GM18867 (cell line): ENCODE data around the gene FASTK.
A peak's percentile ranks its signal among the peaks of the same experiment; 100 is the strongest.

Source experiments
- ATAC-seq: cut with Tn5 transposase; IDR thresholded peaks from one replicate; pipeline ENCODE4 v1.9.1; 2021; ENCODE audit warnings: mild to moderate bottlenecking, moderate library complexity; ENCODE audit not compliant: unreplicated experiment

FASTK gene, protein sequence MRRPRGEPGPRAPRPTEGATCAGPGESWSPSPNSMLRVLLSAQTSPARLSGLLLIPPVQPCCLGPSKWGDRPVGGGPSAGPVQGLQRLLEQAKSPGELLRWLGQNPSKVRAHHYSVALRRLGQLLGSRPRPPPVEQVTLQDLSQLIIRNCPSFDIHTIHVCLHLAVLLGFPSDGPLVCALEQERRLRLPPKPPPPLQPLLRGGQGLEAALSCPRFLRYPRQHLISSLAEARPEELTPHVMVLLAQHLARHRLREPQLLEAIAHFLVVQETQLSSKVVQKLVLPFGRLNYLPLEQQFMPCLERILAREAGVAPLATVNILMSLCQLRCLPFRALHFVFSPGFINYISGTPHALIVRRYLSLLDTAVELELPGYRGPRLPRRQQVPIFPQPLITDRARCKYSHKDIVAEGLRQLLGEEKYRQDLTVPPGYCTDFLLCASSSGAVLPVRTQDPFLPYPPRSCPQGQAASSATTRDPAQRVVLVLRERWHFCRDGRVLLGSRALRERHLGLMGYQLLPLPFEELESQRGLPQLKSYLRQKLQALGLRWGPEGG

DNA sequence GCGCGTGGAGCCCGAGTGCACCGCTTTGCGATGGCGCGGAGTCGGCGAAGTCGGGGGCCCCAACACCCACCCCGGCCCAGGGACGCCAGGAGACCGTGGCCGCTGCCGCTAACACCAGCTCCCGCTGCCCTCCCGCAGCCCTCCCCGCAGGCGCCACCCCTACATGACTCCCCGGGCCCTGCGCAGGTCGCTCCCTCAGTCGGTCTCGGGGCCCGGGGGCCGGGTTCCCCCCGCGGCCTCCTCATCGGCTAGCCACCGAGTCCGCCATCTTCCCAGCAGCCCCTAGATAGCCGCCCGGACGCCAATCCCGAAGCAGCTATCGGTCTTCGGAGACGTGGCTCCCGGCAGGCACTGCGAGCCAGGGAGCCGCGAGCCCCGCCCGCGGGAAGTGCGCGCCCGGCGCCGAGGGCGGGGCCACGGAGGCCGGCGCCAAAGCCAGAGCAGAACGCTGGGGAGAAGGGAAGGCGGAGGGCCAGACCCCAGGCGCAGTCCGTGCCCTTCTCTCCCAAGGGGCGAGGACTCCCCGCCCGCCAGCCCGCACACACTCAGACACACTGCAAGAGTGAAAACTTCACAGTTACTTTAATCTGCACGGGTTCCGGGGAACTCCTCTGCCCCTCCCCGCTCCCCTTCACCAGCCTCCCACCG lies at the start of gene FASTK:
Gene FASTK (minus strand): TSS at position 288 of the 648 bp plus-strand sequence. CDS start 43 bp downstream, at position 245.
- peak; percentile 76 for ATAC-seq

DNA sequence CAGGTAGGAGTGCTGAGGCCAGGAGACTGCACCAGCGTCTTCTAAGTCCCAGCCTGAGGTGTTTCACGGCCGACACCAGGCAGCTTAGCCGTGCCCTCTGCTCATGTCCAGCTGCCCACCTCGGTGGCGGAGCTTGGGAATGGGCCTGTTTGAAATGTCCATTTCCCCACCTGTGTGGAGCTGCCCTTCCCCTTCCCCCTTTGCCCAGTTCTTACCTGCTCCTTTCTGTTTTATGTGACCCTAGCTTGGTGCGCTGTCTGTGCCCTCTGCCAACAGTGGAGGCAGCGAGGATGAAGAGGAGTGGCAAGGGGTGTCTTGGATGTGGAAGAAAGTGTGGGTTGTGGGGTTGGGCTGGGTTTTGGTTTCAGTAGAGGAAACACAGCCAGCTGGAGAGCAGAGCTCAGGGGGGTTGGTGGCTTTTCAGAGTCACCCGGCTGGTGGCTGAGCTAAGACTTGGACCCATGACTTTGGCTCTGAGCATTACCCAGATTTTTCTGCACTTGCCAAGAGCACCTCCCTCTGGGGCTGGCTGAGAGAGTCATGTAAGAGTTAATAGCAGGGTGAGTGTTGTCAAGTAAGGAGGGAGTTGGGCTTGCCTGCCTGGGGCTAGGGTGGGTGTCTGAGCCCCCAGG lies 49.5 kb upstream of the FASTK start:
- ATAC-seq, result no peak

DNA sequence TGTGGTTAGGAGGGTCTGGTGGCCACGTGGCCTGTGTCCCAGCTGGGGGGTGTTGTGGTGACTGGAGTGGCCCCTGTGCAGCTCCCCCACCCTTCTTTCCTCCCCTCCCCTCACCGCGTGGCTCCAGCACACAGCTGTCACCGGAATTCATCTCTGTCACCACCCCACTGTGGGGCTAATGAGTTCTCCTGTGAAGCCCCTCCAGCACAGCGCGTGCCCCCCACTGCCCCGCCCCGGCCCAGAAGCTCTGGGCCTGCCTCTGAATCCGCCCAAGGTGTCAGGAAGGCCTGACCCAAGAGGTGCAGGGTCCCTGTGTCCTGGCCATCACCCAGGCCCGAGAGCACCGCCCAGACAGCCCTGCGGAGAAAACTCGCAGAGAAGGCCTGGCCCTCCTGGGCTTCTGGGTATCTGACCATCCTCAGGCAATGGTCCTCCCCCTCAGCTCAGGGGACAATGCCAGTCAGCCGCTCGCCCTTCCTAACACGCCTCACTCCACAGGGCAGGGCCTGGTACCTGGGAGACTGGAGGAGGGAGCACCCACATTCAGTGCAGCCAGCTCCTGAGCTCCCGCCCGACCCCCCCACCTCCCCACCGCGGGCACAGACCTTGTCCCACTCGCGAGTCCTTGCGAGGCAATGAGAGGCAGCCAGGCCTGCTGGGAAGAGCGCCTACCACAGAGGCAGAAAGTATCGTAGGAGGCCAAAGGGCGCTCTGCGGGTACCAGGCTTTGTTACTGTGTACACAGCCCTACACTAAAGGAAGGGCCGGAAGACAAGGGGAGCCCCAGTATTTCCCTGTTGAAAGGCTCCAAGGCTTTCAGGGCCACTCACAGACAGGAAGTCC lies 48.7 kb upstream of the FASTK start:
- no peak for ATAC-seq

DNA sequence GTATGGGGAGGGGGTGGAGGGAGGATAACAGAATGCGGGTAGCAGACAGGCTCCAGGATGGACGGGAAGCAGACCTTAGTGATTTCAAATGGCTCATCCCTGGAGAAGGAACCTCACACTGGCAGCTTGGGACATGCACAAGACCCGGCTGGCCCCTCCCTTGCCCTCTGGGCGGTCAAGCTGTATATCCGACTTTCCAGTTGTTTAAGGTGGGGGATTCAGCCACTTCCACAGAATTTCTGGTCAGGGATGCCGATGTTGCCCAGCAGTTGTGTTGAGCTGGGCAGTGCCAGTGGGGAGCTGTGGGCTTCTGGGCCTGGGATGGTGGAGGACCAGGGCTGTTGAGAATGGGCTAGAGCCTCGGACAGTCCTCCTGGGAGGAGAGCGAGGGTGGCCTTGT lies 48.1 kb upstream of the FASTK start:
- ATAC-seq, result no peak

DNA sequence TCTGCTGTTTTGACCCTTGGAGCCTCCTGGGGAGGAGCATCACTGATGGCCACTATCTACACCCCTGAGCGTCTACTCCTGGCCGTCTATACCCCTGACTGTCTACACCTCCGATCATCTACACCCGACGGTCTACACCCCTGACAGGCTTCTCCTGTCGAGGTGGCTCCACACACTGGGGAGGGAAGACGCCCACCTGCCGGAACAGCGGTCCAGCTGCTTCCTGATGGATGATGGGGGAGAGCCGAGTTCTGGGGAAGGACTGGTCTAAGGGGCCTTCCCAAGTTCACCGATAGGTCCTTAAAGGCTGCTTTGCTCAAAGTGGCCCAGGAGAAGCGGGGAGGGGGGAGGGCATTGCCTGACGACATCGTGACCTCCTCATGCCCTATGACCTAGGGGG lies 47.5 kb upstream of the FASTK start:
- ATAC-seq, result no peak

DNA sequence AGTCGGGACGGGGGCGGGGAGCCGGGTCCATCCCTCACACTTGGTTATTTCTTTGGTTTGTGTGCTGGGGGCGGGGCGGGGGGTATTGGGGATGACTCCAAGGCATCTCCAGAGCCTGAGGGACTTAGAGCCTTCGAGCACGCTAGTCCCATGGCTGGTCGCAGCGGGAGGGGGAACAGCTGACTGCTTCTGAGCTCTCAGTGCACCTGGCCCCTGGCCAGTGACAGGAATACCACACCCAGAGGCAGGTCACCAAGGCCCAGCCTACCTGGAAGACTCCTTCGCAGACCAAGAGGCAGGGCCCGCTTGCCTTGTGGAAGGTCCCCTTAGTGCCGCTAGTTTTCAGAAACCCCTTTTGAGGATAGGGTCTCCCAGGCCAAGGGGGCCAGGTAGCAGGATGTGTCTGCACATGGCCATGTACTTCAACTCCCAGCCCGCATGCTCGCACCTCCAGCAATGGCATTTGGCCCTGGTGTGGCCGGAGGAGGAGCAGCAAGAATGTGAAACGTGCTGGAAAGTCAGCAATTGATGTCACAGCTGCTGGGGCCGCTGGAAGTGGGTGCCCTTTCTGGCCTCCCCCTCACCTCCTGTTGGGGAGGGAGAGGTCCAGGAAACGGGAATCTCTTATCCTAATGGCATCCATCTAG lies 46.0 kb upstream of the FASTK start:
- ATAC-seq, result no peak

DNA sequence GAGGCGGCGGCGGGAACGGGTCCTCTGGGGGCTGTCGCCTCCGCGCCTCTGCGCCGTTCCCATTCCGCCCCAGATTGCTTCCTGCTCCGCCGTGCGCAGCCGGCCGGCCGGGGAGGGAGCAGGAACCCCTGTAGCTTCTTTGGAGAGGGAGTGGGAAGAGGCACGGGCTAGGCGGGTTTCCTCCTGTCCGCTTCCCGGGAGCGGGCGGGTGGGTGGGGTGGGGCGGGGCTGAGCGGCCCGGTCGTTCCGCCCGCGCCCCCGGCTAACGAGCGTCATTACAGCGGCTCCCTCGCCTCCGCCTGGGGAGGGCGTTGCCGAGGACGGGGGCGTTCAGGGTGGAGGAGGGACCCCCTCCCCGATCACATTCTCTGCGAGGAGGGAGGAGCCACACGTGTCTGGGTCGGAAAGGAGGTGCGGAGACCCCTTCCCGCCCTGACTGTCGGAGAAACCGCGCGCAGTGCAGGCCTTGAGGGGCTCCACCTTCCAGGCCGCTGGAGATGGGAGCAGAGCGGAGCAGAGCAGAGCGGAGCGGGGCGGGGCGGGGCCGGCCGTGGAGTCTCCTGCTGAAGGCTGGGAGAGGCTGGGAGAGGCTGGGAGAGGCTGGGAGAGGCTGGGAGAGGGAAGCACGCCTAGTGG lies 45.4 kb upstream of the FASTK start:
- ATAC-seq, result no peak

DNA sequence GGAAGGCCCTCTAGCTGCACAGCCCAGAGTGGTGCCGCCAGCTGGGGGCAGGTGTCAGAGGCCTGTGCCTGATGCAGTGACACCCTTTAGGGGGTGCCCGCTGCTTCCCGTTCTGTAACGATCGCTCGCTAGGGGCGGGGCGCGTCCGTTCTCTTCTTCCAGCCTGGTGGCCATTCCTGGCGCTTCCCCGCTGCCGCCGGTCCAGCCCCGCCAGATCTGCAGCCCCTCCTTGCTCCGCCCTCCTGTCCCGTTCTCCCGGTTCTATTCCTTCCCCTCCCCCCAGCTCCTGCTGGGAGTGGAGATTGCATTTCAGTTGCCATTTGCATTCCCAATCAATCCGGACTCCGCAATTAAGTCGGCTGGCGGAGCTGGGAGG lies 44.8 kb upstream of the FASTK start:
- no peak for ATAC-seq

DNA sequence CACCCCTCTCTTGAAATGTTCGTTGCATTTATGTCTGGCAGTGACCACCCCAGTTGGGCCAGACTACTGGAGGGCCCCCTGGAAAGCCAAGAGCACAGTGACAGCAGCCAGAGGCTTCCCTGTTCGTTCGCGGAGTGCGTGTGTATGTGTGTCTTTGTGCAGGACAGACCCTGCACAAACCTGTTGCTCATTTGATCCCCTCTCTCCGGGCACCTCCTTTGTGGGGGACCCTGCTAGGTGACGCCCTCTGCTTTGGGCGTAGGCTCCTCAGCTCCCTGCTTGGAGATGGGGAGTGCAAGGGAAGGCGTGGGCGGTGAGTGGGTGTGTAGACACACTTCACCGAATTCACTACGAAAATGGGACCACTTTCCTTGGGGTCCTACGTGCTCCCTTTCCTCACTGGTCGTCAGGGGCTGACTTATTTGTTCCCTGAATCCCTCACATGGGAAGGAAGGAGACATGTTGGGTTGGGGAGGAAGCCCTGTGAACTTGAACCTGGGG lies 44.3 kb upstream of the FASTK start:
- ATAC-seq, result no peak

DNA sequence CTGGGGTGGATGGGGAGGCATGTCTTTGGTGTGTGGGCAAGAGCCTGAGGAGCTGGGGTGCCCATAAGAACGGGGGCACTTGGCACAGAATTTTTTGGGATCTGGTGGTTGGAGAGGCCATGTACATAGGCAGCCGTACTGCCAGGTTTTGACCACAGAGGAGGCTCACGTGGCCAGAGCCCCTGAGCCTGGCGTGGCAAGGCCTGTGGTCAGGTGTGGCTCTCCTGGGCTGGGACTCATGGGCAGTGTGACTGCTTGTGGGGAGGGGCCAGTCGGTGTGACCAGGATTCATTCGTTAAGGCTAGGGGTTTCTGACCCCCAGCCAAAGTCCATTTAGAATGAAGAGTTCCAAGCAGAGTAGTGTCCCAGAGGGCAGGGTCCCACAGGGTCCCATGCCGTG lies 43.9 kb upstream of the FASTK start:
- ATAC-seq, result no peak

DNA sequence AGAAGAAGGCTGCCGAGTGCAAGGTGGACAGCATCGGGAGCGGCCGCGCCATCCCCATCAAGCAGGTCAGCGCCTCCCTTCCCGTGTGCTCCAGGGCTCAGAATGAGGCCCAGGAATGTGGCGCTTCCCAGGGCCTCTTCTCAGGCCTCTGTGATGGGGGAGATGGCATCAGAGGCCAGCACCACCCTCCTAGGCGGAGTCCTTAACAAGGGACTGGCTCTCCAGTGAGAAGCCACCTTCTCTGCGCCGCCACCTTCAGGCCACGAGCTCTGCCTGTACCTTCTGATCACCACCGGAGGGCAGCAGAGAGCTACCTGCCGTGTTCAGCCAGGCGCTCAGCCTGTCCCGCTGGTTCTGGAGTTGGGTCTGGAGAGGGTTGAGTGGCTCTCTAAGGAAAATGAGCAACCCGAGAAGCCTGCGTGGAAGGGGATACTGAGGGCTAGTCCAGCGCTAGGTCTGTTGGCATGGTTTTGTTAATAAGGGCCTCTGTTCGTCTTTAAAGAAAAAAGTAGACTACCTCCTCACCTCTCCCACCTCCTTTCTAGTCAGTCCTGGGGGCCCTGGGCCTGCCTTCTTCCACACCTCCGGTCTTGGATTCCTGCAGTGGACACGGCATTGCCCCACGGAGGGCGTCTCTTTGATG lies 43.3 kb upstream of the FASTK start:
- peak; percentile 82 for ATAC-seq

DNA sequence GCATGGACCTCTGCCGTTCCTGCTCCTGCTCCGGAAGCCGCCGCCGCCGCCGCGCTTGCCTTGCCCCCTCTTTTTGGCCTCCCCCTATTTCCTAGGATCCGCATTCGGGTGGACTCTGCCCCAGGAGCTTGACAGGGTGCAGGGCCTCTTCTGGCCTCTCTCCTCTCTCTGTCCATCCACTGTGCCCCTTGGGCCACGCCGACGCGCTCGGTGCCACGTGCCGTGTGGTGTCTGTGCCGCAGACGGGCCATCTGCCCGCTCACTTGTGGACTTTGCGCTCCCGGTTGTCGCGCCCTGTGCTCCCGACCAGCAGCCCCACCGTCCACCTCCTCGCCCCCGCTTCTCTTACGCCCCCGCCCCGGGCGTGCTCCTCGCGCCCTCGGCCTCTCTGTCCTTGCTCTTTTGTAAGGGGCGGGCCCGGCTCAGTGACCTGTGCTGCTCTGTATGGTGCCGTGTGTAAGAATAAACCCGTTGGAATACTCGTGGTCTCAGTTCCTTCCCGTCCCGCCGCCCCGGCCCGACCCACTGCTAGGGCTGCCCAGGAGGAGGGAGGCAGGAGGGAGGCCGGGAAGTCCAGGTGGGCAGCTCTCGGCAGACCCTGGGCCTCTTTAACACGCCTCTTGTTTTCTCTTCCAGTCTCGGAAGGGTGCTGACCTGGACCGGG lies 42.7 kb upstream of the FASTK start:
- ATAC-seq, result no peak

DNA sequence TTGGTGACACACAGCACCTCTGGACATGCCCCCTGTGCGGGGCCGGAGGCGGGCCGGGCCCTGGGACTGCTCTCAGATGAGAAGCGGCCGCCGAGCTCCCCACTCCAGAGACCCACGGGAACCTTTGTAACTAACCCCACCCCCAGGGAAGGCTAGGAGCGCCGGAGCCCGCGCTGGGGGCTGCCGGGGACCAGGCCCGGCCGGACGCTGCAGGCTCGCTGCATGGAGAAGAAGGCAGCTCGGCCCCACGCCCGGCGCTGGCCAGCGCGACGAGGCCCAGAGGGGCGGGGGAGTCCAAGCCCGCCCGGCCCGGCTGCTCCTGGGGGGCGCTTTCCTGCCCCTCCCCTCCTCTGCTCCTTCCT lies 42.2 kb upstream of the FASTK start:
- no peak for ATAC-seq

DNA sequence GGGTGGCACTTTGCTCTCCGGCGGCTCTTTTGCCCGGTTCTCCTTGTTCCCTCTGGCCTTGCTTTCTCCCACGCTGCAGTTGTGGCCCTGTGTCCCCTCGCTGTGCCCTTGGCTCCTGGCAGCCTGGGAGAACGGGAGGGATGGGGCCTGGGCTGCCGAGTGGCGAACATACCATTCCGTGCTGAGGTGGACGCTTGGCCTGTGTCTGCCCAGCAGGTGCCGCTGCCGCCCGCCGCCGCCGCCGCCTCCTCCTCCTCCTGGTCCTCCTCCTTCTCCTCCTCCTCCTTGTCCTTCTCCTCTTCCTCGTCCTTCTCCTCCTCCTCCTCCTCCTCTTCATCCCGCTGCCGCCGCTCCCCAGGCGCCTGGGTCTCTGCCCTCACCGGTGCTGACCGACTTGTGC lies 41.7 kb upstream of the FASTK start:
- no peak for ATAC-seq

DNA sequence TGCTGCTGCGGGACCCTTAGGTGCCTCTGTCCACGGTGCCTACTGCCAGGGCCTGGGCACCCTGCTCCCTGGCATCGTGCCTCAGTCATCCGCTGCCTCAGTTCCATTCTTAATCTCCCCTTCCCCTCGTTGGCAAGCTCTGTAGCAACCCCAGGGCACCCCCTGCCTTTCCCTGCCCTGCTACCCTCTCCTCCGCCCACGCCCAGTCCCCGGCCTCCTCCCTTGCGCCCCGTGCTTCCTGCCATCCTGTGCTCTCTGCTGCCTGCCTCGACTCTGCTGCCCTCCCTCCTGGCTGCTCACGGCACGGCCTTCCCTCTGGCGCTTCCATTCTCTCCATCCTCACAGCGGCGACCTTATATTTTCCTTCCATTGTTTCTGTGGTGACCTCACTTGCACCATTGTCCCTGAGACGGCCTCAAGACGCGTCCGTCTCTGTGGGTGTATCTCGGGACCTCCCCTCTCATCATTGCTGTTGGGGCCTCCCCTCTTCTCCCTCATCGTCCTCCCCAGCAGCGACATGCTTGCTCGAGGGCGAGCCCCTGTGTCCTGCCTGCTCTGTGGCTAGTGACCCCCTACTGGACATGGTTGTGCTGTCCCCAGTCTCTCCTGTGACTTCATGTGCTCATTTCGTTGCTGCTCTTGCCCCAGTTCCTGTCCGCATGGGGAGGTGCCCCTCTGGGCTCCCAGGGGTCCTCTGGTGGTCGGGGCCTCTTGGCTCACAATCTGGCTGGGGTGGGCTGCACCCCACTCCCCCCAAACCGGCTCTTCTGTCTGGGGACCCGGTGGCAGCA lies 41.0 kb upstream of the FASTK start:
- ATAC-seq, result no peak

DNA sequence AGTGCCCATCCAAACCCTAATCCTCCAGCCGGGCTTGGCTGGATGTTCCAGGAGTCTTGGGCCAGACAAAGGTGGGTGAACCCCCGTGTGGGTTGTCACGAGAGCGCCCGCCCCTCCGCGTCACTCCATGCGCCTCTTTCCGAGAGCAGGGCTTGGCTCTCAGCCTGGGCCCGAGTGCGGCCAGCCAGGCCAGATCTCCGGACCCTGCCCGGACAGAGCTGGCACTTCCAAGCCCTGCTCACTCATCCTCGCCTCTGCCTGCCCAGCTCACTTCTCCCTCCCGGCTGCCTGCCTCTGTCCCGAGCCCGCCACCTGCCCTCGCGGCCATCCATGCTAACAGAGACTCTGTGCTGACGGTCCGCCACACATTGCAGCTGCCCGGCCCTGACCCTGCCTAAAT lies 40.3 kb upstream of the FASTK start:
- ATAC-seq, result no peak

DNA sequence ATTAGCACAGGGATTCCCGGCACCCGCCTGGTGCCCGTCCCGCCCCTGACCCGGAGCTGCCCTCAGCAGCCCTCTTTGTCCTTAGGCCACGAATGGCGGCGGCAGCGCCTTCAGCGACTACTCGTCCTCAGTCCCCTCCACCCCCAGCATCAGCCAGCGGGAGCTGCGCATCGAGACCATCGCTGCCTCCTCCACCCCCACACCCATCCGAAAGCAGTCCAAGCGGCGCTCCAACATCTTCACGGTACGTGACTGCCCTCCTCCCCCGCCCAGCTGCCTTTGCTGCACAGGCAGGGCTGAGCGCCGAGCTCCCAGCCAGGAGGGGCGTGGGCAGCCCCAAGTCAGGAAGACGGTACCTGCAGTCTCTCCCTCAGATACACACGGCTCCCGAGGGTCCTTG lies 39.3 kb upstream of the FASTK start:
- ATAC-seq, result no peak

DNA sequence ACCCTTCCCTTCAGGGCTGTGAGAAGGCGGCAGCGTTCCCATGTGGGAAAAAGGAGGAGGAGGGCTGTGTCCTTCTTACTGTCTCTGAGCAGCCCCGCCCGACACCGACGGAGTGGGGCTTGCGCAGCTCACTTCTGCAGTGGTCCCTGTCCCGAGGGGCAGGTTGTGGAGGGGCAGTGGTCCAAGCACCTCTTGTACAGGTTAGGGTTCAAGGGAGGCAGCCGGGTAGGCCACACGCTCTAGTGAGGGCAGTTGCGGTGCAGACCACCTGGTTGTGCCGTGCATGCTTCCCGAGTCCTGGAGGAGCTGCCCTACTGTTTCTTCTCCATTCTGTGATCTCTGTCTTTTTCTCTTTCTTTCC lies 38.4 kb upstream of the FASTK start:
- no peak for ATAC-seq
